Body of pancreas (tissue), 4 donors: ENCODE measurements around the gene RAB3GAP2. TPM values are rescaled to one million over a fixed set of nuclear protein-coding genes. Genes with fewer than 3 reads are reported as not detected.
A peak's percentile ranks its signal among the peaks of the same experiment; 100 is the strongest.

Experiments
- ATAC-seq: fragments of 150-250 bp; one replicate; pipeline ENCODE4 v1.9.1; 2016
- DNase-seq, 4 donors: peaks; one replicate each; pipeline ENCODE4 v3.0.0-alpha.2; 2019
- H3K27ac ChIP-seq, 4 donors: fragments of 200-600 bp; sonication (generic); 1 replicate in 3 of 4; 2 replicates in 1 of 4; pipeline versions ENCODE4 v1.5.1 to v1.6.1; 2016 to 2019; ENCODE audit warnings: mild to moderate bottlenecking in 1 of 4, mixed read lengths in 1 of 4, moderate library complexity in 1 of 4
- H3K27me3 ChIP-seq, 2 donors: fragments of 200-600 bp; sonication (generic); one replicate each; pipeline ENCODE4 v1.6.0; 2016; ENCODE audit warnings: mild to moderate bottlenecking in 1 of 2
- H3K36me3 ChIP-seq, 2 donors: fragments of 200-600 bp; sonication (generic); replicated peaks in 1 of 2; 2 replicates each; pipeline ENCODE4 v1.5.1; 2016; ENCODE audit warnings: low read depth in 2 of 2; ENCODE audit not compliant: insufficient read depth in 1 of 2
- H3K4me1 ChIP-seq: fragments of 200-600 bp; sonication (generic); one replicate; pipeline ENCODE4 v1.6.0; 2016
- H3K4me3 ChIP-seq, 2 donors: fragments of 200-600 bp; sonication (generic); 1 replicate in 1 of 2; 2 replicates in 1 of 2; pipeline ENCODE4 v1.5.1; 2016 to 2019
- H3K9me3 ChIP-seq, 3 donors: fragments of 200-600 bp; sonication (generic); 1 replicate in 2 of 3; 2 replicates in 1 of 3; pipeline ENCODE4 v1.5.1; 2016
- POLR2A ChIP-seq, 3 donors: fragments of 450-650 bp; IDR thresholded peaks; one replicate each; pipeline ENCODE4 v1.6.1; 2016; ENCODE audit warnings: antibody characterized with exemption in 3 of 3, mild to moderate bottlenecking in 2 of 3
- WGBS, 2 donors: methylation state at CpG; one replicate each; pipeline ENCODE4 v1.1.5; 2017; 5-methylcytosine and 5-hydroxymethylcytosine counted together
- intact Hi-C: fragments of 100-400 bp; cut with DNase I; formaldehyde crosslinking; loops from one replicate; pipeline ENCODE4 v1.15.1; 2023
- total RNA-seq, 2 donors: library from RNA; depleted of rRNA; stranded (reverse); fragments of >200 nt; gene quantifications; one replicate each; pipeline ENCODE4 v1.1.0, GENCODE V29; 2016
- TF ChIP-seq, protein P1 (sequence below), 7 experiments: fragments of 450-650 bp in 4 of 7; fragments of 200-600 bp in 3 of 7; sonication (generic) in 3 of 7; IDR thresholded peaks; one replicate each; pipeline ENCODE4 v1.5.1; 2016 to 2019; ENCODE audit warnings: antibody characterized with exemption in 7 of 7

RAB3GAP2 gene
- total RNA-seq, 2 donors from 2014 or later: 14.5 to 17.5 TPM

DNA sequence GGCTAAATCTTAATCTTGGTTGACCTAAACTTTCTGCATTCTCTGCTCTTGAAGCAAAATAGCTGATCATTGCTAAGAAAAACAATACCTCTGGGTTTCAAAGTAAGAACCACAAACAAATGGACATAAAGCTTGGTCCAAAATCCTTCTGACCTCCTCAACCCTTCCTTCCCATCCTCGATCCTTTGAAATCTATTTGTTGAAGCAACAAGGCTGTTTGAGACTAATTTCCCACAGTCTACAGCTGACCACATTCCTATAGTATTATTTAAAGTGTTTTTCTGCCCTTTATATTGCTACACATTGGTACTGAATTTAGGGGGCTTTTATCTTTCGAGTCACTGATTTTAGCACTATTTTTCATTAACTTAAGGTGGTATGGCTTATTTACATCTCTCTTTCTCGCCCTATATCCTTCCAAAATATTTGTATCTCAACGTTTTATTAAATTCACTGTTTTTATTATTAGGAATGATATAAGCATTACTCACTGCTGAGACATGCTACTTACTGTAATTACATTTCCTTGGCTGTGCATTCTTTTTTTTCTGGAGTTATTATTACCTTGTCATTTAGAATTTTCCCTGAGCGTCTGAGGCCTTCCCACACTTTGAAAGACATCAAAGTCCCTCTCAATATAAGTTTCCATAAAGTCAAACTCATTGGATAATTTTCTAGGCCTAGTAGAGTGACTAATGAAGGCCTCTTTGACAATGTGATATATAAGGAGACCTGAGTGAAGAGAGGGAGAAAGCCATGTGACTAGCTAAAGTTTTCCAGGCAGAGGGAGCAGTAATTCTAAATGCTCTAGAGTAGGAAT lies 73.9 kb downstream of the RAB3GAP2 start:
- no peak overlapping the region for H3K27ac ChIP-seq
- 86 to 88% methylated on average over 5 of the region's 5 CpGs for WGBS, 2 donors
- intact Hi-C loops: no loop called here
- no peak for TF ChIP-seq POLR2A (IDR thresholded peaks at IDR 0.05)
- TF ChIP-seq, protein P1, sequence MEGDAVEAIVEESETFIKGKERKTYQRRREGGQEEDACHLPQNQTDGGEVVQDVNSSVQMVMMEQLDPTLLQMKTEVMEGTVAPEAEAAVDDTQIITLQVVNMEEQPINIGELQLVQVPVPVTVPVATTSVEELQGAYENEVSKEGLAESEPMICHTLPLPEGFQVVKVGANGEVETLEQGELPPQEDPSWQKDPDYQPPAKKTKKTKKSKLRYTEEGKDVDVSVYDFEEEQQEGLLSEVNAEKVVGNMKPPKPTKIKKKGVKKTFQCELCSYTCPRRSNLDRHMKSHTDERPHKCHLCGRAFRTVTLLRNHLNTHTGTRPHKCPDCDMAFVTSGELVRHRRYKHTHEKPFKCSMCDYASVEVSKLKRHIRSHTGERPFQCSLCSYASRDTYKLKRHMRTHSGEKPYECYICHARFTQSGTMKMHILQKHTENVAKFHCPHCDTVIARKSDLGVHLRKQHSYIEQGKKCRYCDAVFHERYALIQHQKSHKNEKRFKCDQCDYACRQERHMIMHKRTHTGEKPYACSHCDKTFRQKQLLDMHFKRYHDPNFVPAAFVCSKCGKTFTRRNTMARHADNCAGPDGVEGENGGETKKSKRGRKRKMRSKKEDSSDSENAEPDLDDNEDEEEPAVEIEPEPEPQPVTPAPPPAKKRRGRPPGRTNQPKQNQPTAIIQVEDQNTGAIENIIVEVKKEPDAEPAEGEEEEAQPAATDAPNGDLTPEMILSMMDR (IDR thresholded peaks at IDR 0.05): no peak
- no peaks in the 10 kb centered on the region for H3K4me1 ChIP-seq
- no peaks in the 10 kb centered on the region for H3K9me3 ChIP-seq
- no peaks in the 10 kb centered on the region for H3K27me3 ChIP-seq
- ATAC-seq (no peak), DNase-seq (no peak)
- no peak overlapping the region for H3K4me3 ChIP-seq
- H3K36me3 ChIP-seq: peaks cover 0 to 18% of the 10 kb centered on the region in 2 donors

DNA sequence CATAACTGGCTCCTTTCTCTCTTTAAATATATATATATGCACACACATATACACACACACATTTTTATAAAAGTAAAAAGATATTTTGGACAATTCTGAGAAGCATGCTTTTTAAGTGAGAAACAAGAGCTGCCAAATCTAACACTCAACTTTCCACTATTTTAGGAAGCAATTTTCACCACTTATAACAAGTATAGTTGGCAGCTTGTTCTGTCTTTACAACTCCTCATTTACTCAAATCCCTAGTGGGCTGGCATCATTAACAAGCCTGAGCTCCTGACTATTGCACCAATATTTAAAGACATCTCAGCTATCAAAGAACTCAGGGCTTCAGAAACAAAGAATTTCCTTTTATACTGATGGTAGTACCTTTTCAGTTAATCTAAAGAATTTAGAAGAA lies 76.6 kb downstream of the RAB3GAP2 start:
- Histone ChIP-seq H3K4me3 (no peak overlapping the region), H3K27ac (no peak overlapping the region), H3K9me3 (no peaks in the 10 kb centered on the region), H3K27me3 (no peaks in the 10 kb centered on the region), H3K4me1 (no peaks in the 10 kb centered on the region), H3K36me3 (peaks cover 0 to 29% of the 10 kb centered on the region in 2 donors)
- no peak for TF ChIP-seq POLR2A (IDR thresholded peaks at IDR 0.05)
- TF ChIP-seq, protein P1 (IDR thresholded peaks at IDR 0.05): no peak
- intact Hi-C loops: no loop called here
- no peak for DNase-seq
- no peak for ATAC-seq

DNA sequence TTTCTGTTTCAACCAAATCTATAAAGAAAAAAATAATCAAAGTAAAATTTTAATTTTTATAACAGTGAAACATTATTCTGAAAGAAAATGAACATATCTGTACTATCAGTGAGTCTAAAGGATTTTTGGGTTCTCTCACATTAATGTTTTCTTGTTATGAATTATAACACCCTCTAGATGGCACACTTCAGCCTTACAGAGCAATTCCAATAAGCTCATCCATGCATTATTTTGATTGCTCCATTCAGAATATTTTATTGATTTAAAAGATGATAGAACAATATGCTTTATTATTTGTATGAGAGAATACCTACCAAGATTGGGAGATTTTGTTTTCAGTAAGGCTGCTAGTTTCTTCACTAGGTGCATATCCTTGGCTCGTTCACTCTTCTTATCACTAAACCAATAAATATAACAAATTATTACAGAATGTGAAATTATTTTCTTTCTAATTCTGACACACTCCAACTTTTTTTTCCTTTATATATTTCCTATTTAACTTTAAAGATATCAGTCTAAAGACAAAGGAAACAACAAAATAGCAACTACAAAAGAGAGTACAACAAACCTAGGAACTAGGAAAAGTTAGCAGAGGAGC lies 82.4 kb downstream of the RAB3GAP2 start:
- TF ChIP-seq POLR2A (IDR thresholded peaks at IDR 0.05): no peak
- TF ChIP-seq, protein P1 (IDR thresholded peaks at IDR 0.05): peak in 6 of 7 experiments; percentile 19 to 36 (median 34)
- no peak overlapping the region for H3K27ac ChIP-seq
- H3K9me3 ChIP-seq: no peaks in the 10 kb centered on the region
- ATAC-seq (no peak), DNase-seq (no peak)
- H3K4me1 ChIP-seq: no peaks in the 10 kb centered on the region
- peaks cover 0 to 22% of the 10 kb centered on the region in 2 donors for H3K36me3 ChIP-seq
- no peak overlapping the region for H3K4me3 ChIP-seq
- H3K27me3 ChIP-seq: no peaks in the 10 kb centered on the region
- intact Hi-C loops: no loop called here
- WGBS, 2 donors: 35 to 56% methylated on average over 1 of the region's 1 CpG

DNA sequence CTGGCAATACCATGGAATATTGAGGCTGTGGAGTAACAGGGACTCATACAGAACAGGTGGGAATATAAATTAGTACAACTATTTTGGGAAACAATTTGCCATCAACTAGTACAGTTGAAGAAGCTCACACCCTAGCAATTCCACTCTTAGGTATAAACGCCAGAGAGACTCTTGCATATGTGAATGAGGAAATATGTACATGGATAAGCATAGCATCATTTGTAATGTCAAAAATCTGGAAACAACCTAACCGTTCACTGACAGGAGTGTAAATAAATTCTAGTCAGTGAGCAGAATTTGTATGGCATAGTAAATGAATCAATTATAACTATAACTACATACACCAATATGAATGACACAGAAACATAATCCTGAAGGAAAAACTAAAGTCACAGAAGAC lies 83.7 kb downstream of the RAB3GAP2 start:
- ATAC-seq: no peak
- Histone ChIP-seq H3K27ac (no peak overlapping the region), H3K36me3 (peaks cover 0 to 16% of the 10 kb centered on the region in 2 donors), H3K4me3 (no peak overlapping the region), H3K4me1 (no peaks in the 10 kb centered on the region), H3K27me3 (no peaks in the 10 kb centered on the region), H3K9me3 (no peaks in the 10 kb centered on the region)
- intact Hi-C loops: no loop called here
- DNase-seq: no peak
- 84 to 92% methylated on average over 2 of the region's 2 CpGs for WGBS, 2 donors
- TF ChIP-seq, protein P1 (IDR thresholded peaks at IDR 0.05): no peak
- TF ChIP-seq POLR2A (IDR thresholded peaks at IDR 0.05): no peak
